WI38 (cell line): ENCODE measurements around the gene TNN.
"Not testable (repeated sequence)": the region's sequence is repeated elsewhere in the genome, so short reads cannot be mapped to it uniquely, and the experiment has no call there.

Source experiments
- H3K4me3 ChIP-seq: 2 replicates; pipeline ENCODE4 v1.5.1; 2011; ENCODE audit warnings: low read depth, mild to moderate bottlenecking, control low read depth, low read length
- CTCF ChIP-seq: IDR thresholded peaks from 2 replicates; pipeline ENCODE4 v1.5.1; 2012; ENCODE audit warnings: low read depth, mild to moderate bottlenecking, control low read depth, low read length

The TNN gene

DNA sequence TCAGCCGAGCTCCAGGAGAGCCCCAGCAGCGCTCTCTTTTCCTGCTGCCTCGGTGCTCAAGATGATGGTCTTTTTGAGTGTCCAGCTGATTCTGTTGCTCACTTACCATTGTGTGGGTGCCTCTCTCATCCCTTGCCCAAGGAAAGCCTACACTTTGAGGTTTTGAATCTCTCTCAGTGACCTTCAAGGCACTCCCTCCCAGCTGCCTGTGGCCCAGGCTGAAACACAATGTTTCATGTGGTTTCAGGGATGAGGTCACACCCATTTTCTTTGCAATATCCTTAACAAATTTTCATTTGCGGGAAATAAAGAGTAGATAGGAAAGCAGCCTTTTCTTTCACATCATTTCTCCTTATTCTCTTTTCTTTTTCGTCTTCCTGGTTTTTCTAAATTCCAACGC lies 31.8 kb upstream of the TNN start:
- H3K4me3 ChIP-seq, result no peak overlapping the region
- no peak for TF ChIP-seq CTCF

DNA sequence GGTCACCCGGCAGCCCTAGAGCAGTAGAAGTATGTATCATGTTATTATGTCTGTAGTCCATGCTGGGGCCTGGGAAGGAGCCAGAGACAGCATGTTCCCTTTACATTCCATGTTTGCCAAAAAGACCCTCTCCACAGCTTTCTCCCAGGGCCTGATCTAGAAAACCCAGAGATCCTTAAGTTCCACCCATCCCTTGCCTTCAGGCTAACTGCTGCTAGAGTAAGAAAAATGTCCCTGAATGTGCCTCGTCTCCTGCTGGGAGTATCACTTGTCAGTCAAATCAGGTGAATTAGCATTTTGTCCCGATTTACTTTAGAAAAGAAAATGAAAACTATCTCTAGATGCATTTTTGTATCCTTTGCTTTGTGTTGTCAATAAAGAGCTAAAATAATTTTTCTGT lies 31.2 kb upstream of the TNN start:
- no peak overlapping the region for H3K4me3 ChIP-seq
- no peak for TF ChIP-seq CTCF

DNA sequence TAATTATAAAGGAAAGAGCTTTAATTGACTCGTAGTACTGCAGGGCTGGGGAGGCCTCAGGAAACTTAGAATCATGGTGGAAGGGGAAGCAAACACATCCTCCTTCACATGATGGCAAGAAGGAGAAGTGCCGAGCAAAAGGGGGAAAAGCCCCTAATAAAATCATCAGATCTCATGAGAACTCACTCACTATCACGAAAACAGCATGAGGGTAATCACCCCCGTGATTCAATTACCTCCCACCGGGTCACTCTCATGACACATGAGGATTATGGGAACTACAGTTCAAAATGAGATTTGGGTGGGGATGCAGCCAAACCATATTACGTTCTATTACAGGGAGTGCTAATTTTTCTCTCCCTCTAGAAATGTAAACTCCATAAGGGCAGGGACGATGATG lies 30.2 kb upstream of the TNN start:
- H3K4me3 ChIP-seq, result no peak overlapping the region
- TF ChIP-seq CTCF, result no peak

GRCh38 chr1:175040324-175040879 lies 27.2 kb upstream of the TNN start:
- no peak for TF ChIP-seq CTCF
- no peak overlapping the region for H3K4me3 ChIP-seq

GRCh38 chr1:175042650-175043049 lies 25.0 kb upstream of the TNN start:
- no peak for TF ChIP-seq CTCF

DNA sequence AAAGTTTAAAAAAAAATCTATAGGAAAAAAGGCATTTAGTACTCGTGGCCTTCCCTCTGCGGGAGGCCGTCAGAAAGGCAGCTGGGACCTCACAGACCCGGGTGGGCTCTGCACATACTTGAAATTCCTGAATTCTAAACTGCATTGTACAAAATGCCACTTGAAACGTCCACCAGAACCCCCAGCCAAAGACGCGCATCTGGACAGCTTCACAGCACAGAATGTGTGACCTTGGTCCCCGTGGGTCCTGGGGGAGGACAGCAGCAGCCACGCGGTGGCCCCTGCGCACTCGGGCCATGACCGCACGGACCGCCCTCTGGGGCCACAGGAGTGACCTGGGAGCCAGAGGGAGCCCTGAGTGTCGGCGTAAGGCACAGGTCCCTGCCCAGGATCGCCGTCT lies 23.8 kb upstream of the TNN start:
- no peak for TF ChIP-seq CTCF
- no peak overlapping the region for H3K4me3 ChIP-seq

More at GRCh38 chr1:175042650-175043049, 25.0 kb upstream of the TNN start:
- no peak overlapping the region for H3K4me3 ChIP-seq

DNA sequence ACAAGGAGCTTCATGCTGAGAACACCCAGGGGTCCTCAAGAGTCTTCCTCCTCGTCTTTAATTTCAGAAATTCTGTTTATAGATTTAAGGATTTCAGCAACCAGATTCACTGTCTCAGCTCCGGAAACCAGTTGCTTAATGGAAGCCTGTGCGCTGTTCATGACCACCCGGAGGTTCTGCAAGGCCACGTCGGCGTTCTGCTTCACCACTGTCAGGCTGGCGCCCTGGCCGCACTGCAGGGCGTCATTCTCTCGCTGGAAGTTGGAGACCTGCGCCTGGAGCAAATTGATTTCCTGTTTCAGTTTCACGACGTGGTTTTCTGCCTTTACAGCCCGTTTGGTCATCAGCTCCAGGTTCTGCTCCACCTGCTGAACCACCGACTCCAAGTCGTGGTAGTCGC lies 23.0 kb upstream of the TNN start:
- H3K4me3 ChIP-seq, result not testable (repeated sequence)

DNA sequence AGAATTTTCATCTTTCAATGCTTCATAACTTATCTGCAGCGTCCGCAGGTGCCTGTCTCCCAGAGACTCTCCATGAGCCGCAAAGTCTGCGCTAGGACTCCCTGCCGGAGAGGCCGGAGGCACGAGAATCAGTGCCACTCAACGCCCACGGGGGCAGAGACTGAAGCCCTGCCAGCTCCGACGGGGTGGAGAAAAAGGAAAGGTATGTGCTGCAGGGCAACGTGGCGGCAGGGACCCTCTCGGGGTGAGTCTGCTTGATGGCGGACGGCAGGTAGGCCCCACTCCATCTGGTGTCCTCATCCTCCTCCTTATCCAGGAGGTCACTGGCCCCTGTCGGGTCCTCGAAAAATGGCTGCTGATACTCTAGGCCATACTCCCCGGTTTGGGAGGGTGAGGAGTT lies 22.5 kb upstream of the TNN start:
- no peak overlapping the region for H3K4me3 ChIP-seq
- no peak for TF ChIP-seq CTCF
